CD4-positive, alpha-beta T cell treated with Interleukin-12 subunit alpha and Interleukin-12 subunit beta, for 1 hour (primary cell): ENCODE data around the gene GLTPD2.

Source experiments
- DNase-seq: peaks from one replicate; pipeline ENCODE4 v3.0.0-alpha.2; 2020

GLTPD2 gene

GRCh38 chr17:4772235-4772613 lies 16.5 kb upstream of the GLTPD2 start:
- DNase-seq, result no peak

GRCh38 chr17:4777969-4778760 lies 10.6 kb upstream of the GLTPD2 start:
- DNase-seq, result no peak

GRCh38 chr17:4780325-4780955 lies 8.3 kb upstream of the GLTPD2 start:
- DNase-seq, result no peak

GRCh38 chr17:4782652-4783051 lies 6.1 kb upstream of the GLTPD2 start:
- no peak for DNase-seq

GRCh38 chr17:4785311-4786105 lies 3.3 kb upstream of the GLTPD2 start:
- DNase-seq, result no peak

DNA sequence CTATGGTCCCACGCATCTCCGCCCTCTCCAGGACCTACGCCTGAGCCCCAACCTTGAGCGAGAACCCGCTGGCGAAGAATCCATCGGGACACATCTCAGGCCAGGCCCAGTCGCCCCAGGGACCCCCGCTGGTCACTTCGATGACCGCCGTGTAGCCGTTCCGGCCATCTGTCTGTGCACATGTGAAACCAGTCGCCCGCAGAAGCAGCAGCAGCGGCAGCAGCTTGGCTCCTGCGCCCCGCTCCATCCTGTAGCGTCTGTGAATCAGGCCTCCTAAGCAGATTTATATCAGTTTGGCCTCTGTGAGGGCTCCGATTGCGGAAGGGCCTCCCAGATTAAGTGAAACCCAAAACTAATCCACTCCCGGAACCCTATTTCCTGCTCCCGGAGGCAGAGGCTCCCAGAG lies 2.7 kb upstream of the GLTPD2 start, which contains the start of gene VMO1:
Gene VMO1 (minus strand): TSS at position 259 of the 406 bp plus-strand sequence. CDS start 12 bp downstream, at position 247.
- no peak for DNase-seq

GRCh38 chr17:4786516-4786915 lies 2.2 kb upstream of the GLTPD2 start:
- no peak for DNase-seq

GRCh38 chr17:4788159-4788806 lies 481 bp upstream of the GLTPD2 start:
- DNase-seq, result no peak

GRCh38 chr17:4789701-4789950 lies 862 bp downstream of the GLTPD2 start:
- no peak for DNase-seq

GRCh38 chr17:4789951-4790704 lies 1.4 kb downstream of the GLTPD2 start:
- peak; percentile 85 for DNase-seq

GRCh38 chr17:4790705-4791088 lies 1.9 kb downstream of the GLTPD2 start:
- no peak for DNase-seq

DNA sequence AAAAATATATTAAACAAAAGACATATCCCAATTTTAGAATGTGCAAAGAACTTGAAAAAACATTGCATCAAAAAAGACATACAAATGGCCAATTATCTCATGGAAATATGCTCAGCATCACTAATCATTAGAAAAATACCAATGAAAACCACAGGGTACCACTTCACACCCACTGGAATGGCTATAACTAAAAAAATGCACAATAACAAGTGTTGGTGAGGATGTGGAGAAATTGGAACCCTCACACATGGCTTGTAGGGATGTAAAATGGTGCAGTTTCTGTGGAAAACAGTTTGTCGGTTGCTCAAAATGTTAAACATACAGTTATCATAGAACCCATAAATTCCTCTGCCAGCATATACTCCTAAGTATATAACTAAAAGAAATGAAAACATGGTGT lies 6.4 kb downstream of the GLTPD2 start:
- no peak for DNase-seq

DNA sequence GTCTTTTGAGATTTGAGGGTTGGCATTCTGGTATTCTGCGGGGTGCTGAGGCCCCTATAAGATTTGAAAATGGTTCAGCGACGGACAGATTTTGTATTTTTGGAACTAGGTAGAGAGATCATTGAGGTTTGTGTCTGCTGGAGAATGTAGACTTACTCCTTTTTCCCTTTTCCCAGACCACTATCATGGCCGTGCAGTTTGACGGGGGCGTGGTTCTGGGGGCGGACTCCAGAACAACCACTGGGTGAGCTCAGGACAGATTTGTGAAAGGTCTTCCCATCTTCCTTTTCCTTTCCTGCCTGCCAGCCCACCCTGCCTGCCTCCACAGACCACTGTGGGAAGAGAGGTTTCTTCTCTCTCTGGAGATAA lies 7.8 kb downstream of the GLTPD2 start:
- DNase-seq, result no peak

DNA sequence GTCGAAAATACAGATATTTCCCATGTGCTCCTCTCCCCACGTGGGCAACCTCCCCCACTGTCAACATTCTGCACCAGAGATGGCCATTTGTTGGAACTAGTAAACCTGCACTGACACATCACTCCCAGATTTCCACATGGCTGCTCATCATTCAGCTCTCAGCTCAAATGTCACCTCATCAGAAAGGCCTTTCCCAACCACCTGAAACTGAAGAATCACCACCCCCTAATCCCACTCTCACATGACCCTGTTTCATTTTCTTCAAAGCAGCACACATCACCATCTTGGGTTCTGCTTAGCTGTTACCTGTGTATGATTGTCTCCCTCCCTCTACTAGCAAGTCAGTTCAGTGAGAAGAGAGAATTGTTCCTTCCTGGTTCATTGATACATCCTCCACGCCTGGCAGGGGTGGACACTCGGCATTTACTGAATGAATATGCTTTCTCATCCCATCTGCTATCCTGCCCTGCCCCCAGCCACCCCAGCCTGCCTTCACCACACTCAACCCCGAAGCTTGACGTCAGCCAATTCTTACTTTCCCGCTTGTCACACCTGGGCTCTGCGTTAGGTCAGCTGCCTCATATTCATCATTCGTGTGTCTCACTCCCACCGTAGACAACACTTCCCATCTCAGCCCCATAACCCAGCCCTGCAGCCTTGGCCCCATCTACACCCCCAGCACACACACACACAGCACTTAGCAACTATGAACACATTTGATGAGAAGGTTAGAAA lies 11.9 kb downstream of the GLTPD2 start:
- DNase-seq, result no peak

- DNase-seq, result no peak
Observed at GRCh38 chr17:4802228-4802627, 13.5 kb downstream of the GLTPD2 start, which contains the start of gene C17orf114. C17orf114 (minus strand) TSS chr17:4802328.

DNA sequence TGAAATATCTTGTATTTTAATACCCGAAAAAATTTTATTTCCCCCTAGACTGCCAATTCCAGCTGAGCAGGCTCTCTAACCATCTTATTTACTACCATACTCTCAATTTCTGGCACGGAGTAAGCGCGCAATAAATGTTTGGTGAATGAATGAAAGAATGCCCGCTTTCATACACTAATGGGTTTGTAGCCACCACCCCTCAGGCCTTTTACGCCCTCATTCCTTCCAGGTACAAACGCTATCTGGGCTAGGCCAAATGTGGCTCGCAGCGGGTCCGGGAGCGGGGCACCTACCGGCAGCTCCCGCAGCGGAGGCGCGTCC lies 17.7 kb downstream of the GLTPD2 start:
- no peak for DNase-seq

DNA sequence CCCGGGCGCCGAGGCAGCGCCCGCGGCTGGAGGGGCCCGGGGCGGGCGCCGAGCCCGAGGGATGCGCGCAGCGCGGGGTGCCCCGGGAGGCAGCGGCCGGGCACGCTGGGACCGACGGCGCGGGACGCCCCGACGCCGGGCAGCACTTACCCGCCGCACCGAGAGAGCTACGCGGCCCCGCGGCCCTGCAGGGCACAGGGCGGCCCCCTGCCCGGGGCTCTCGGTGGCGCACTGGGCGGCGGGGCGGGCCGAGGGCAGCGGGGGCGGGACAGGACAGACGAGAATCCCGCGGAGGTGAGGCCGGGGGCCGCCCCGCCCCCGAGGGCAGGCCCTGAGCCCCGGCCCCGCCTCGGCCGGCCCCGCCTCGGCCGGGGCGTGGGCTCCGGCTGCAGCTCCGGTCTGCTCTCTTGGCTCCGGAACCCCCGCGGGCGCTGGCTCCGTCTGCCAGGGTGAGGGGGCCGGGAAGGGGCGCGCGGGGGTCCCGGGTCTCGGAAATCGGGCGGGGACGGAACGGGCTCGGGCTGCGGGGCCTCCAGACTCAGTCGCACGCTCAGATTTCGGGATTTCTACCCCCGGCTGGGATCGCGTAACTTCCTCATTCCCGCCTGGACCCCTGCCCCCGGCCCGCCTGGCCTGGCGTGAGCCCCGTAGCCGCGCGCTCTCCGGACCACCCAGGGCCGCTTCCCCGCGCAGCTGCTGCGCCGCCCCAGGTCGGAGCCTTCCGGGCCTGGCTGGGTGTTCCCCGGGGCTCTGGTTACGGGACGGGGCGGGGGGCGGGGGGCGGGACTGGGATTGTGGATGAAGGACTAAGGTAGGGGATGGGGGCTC lies 18.2 kb downstream of the GLTPD2 start, which contains the start of gene PLD2:
Gene PLD2 (plus strand): TSS at position 376 of the 828 bp plus-strand sequence. CDS start 621 bp downstream, outside the sequence.
- peak; percentile 89 for DNase-seq

DNA sequence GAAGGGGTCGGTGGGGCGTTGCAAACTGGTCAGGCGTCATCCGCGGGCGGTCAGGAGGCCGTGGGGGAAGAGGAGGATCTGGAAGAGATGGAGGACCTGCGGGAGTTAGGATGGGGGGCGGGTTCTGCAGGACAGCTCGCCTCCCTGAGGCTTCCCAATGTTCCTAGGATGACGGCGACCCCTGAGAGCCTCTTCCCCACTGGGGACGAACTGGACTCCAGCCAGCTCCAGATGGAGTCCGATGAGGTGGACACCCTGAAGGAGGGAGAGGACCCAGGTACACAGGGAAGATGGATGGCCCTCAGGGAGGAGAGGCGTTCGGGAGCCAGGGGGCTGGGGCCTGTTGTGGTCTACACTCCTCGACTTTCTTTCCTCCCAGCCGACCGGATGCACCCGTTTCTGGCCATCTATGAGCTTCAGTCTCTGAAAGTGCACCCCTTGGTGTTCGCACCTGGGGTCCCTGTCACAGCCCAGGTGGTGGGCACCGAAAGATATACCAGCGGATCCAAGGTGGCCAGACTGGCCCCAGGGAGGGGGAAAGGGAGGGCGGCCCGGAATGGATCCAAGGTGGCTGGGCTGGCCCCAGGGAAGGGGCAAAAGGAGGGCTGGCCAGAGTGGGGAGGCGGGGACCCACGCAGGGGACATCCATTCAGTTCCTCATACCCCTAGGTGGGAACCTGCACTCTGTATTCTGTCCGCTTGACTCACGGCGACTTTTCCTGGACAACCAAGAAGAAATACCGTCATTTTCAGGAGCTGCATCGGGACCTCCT lies 19.0 kb downstream of the GLTPD2 start:
- DNase-seq, result no peak

- DNase-seq, result no peak
Observed at GRCh38 chr17:4808378-4808767, 19.6 kb downstream of the GLTPD2 start.

- DNase-seq, result no peak
Observed at GRCh38 chr17:4810696-4811290, 22.0 kb downstream of the GLTPD2 start.
